Fibroblast of lung (primary cell): Measurements from ENCODE around the gene ASIC2. TPM values are rescaled to one million over a fixed set of nuclear protein-coding genes. Genes with fewer than 3 reads are reported as not detected.

ENCODE experiments used
- DNase-seq, 2 donors: peaks; one replicate each; pipeline versions ENCODE4 v3.0.0 to v3.0.0-alpha.2; 2010; ENCODE audit warnings: low read depth in 2 of 2
- H2AFZ ChIP-seq: 2 replicates; pipeline ENCODE4 v1.5.1; 2012; ENCODE audit warnings: low read length, control low read depth, inconsistent platforms
- H3K27ac ChIP-seq: 2 replicates; pipeline ENCODE4 v1.5.1; 2011; ENCODE audit warnings: low read length, control low read depth; ENCODE audit not compliant: insufficient read depth
- H3K27me3 ChIP-seq: 2 replicates; pipeline ENCODE4 v1.5.1; 2011; ENCODE audit warnings: mild to moderate bottlenecking, low read length; ENCODE audit not compliant: control insufficient read depth, insufficient read depth
- H3K36me3 ChIP-seq: 2 replicates; pipeline ENCODE4 v1.5.1; 2011; ENCODE audit warnings: low read length; ENCODE audit not compliant: control insufficient read depth, insufficient read depth
- H3K4me1 ChIP-seq: 2 replicates; pipeline ENCODE4 v1.5.1; 2011; ENCODE audit warnings: low read length; ENCODE audit not compliant: control insufficient read depth, insufficient read depth; ENCODE audit errors: extremely low read depth
- H3K4me2 ChIP-seq: 2 replicates; pipeline ENCODE4 v1.5.1; 2011; ENCODE audit warnings: low read length, control low read depth; ENCODE audit not compliant: insufficient read depth; ENCODE audit errors: extremely low read depth
- H3K4me3 ChIP-seq, 4 experiments: fragments of 200-600 bp in 1 of 4; sonication (generic) in 1 of 4; replicated peaks in 1 of 4; 2 replicates each; pipeline ENCODE4 v1.5.1; 2011 to 2016; ENCODE audit warnings: low read length in 4 of 4, low read depth in 3 of 4, mild to moderate bottlenecking in 3 of 4, control low read depth in 2 of 4, inconsistent platforms in 1 of 4, mixed read lengths in 1 of 4; ENCODE audit not compliant: insufficient read depth in 1 of 4; ENCODE audit errors: control extremely low read depth in 1 of 4
- H3K79me2 ChIP-seq: 2 replicates; pipeline ENCODE4 v1.5.1; 2012; ENCODE audit warnings: mild to moderate bottlenecking, low read length, inconsistent platforms; ENCODE audit not compliant: control insufficient read depth, insufficient read depth
- H3K9ac ChIP-seq: 2 replicates; pipeline ENCODE4 v1.5.1; 2011; ENCODE audit warnings: mild to moderate bottlenecking, low read length, control low read depth; ENCODE audit not compliant: insufficient read depth
- H3K9me3 ChIP-seq: 2 replicates; pipeline ENCODE4 v1.5.1; 2012; ENCODE audit warnings: low read depth, low read length; ENCODE audit not compliant: control insufficient read depth, insufficient read depth
- H4K20me1 ChIP-seq: 2 replicates; pipeline ENCODE4 v1.5.1; 2011; ENCODE audit warnings: low read length; ENCODE audit not compliant: control insufficient read depth, insufficient read depth; ENCODE audit errors: extremely low read depth
- CTCF ChIP-seq, 2 donors: IDR thresholded peaks in 1 of 2; conservative IDR thresholded peaks in 1 of 2; 1 replicate in 1 of 2; 2 replicates in 1 of 2; pipeline ENCODE4 v1.5.1; 2011 to 2012; ENCODE audit warnings: low read length in 2 of 2, control low read depth in 1 of 2, inconsistent platforms in 1 of 2, low read depth in 1 of 2, mild to moderate bottlenecking in 1 of 2
- EZH2 ChIP-seq: IDR thresholded peaks from 2 replicates; pipeline ENCODE4 v1.5.1; 2012; ENCODE audit warnings: low read length, control low read depth, mild to moderate bottlenecking; ENCODE audit errors: missing control alignments
- polyA plus RNA-seq, 2 donors: library from polyadenylated mRNA; depleted of rRNA in 1 of 2; stranded (reverse) in 1 of 2; unstranded in 1 of 2; fragments of >200 nt; gene quantifications; 2 replicates each; pipeline ENCODE4 v1.2.1, GENCODE V29; 2011 to 2012; ENCODE audit warnings: missing spikeins in 1 of 2
- total RNA-seq: library from RNA; depleted of rRNA; stranded (reverse); fragments of >200 nt; gene quantifications from 2 replicates; pipeline ENCODE4 v1.2.1, GENCODE V29; 2014

Gene ASIC2
- total and polyA plus RNA-seq, 2 donors (not counting 1 experiment from before 2014, with no cell fraction given), result 0.08 to 0.50 TPM

GRCh38 chr17:33242375-33243124 lies 50.5 kb downstream of the ASIC2 start:
- Histone ChIP-seq H3K4me1 (no peaks in the 10 kb centered on the region), H4K20me1 (no peaks in the 10 kb centered on the region), H3K9ac (no peak overlapping the region), H3K27me3 (no peaks in the 10 kb centered on the region), H3K4me2 (no peak overlapping the region), H3K79me2 (no peaks in the 10 kb centered on the region), H3K27ac (no peak overlapping the region), H3K4me3 (no peak overlapping the region), H3K36me3 (no peaks in the 10 kb centered on the region), H2AFZ (no peak overlapping the region), H3K9me3 (no peaks in the 10 kb centered on the region)
- TF ChIP-seq EZH2, result no peak
- TF ChIP-seq CTCF (conservative IDR thresholded peaks at IDR 0.05 in 1 of 2, IDR thresholded peaks at IDR 0.05 in 1 of 2; ENCODE audit: low read depth in 1 of 2, low read length in 2 of 2), result no peak
- no peak for DNase-seq

- H2AFZ ChIP-seq, result no peak overlapping the region
- no peaks in the 10 kb centered on the region for H3K9me3 ChIP-seq
- H3K4me3 ChIP-seq, result no peak overlapping the region
- H3K27ac ChIP-seq, result no peak overlapping the region
- no peaks in the 10 kb centered on the region for H3K79me2 ChIP-seq
- TF ChIP-seq EZH2 (no peak), CTCF (conservative IDR thresholded peaks at IDR 0.05 in 1 of 2, IDR thresholded peaks at IDR 0.05 in 1 of 2; ENCODE audit: low read depth in 1 of 2, low read length in 2 of 2) (no peak)
- no peaks in the 10 kb centered on the region for H4K20me1 ChIP-seq
- no peak overlapping the region for H3K9ac ChIP-seq
- no peaks in the 10 kb centered on the region for H3K36me3 ChIP-seq
- no peak overlapping the region for H3K4me2 ChIP-seq
- H3K27me3 ChIP-seq, result no peaks in the 10 kb centered on the region
- DNase-seq, result peak in 1 of 2 donors; percentile 79
- H3K4me1 ChIP-seq, result no peaks in the 10 kb centered on the region
Measured at GRCh38 chr17:33241390-33241789, 51.7 kb downstream of the ASIC2 start.

- Histone ChIP-seq H3K4me1 (no peaks in the 10 kb centered on the region), H4K20me1 (no peaks in the 10 kb centered on the region), H3K27me3 (no peaks in the 10 kb centered on the region), H3K9ac (no peak overlapping the region), H3K79me2 (no peaks in the 10 kb centered on the region), H2AFZ (no peak overlapping the region), H3K9me3 (no peaks in the 10 kb centered on the region), H3K27ac (no peak overlapping the region), H3K4me2 (no peak overlapping the region), H3K4me3 (no peak overlapping the region), H3K36me3 (no peaks in the 10 kb centered on the region)
- no peak for TF ChIP-seq CTCF (conservative IDR thresholded peaks at IDR 0.05 in 1 of 2, IDR thresholded peaks at IDR 0.05 in 1 of 2; ENCODE audit: low read depth in 1 of 2, low read length in 2 of 2)
- no peak for TF ChIP-seq EZH2
- DNase-seq, result no peak
Measured at GRCh38 chr17:33240362-33240761, 52.7 kb downstream of the ASIC2 start.
